ENCODE data around the gene PRSS37. TPM values are rescaled to one million over a fixed set of nuclear protein-coding genes. Genes with fewer than 3 reads are reported as not detected.

Gene PRSS37
- not detected for total RNA-seq

GRCh38 chr7:141841385-141841784 is at the start of gene PRSS37:
Gene PRSS37, minus strand, starts transcription at chr7:141841485. Its CDS starts 436 bp downstream, at chr7:141841049.

DNA sequence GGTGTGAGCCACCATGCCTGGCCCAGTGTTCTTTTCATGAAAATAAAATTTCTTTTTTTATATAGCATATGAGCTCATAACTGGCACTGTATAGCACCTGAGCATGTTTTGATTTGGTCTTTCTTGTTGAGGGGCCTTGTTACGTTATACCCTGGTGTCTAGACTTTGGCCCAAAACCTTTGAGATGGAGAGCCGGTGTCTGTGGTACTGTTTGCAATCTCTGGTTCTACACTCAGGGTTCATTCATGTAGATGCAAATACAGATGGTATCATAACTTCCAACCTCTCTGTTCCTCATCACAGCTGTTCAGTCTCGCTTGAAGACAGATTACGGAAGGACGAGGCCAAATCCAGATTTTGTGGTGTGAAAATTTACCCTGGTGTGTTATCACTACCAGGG is 51.4 kb downstream of the PRSS37 start, which contains the start of gene TAS2R5:
Gene TAS2R5 (plus strand): TSS at position 301 of the 400 bp plus-strand sequence. CDS start 145 bp downstream, outside the sequence.

Other genes starting within 250 kb of the PRSS37 start
- gene DENND11, start 139.3 kb downstream of the PRSS37 start, total RNA-seq, result 66.4 TPM
- gene WEE2, start 133.1 kb downstream of the PRSS37 start, total RNA-seq, result 1.3 TPM
- gene SSBP1, start 103.1 kb downstream of the PRSS37 start, total RNA-seq, result 86.7 TPM
- gene TAS2R3, start 77.4 kb downstream of the PRSS37 start, total RNA-seq, result 24.1 TPM
- gene TAS2R4, start 64.8 kb downstream of the PRSS37 start, total RNA-seq, result 16.6 TPM
- gene TAS2R5, start 51.3 kb downstream of the PRSS37 start, total RNA-seq, result 13.5 TPM
- gene OR9A4, start 74.9 kb upstream of the PRSS37 start, total RNA-seq, result not detected
- gene CLEC5A, start 105.5 kb upstream of the PRSS37 start, total RNA-seq, result not detected
- gene TAS2R38, start 132.3 kb upstream of the PRSS37 start, total RNA-seq, result not detected
- gene MGAM, start 154.4 kb upstream of the PRSS37 start, total RNA-seq, result 0.63 TPM

Data from parietal lobe (tissue), 1 donor.